SK-N-MC (cell line): Measurements from ENCODE around the gene PAX2.

ENCODE experiments used
- DNase-seq: peaks from one replicate; pipeline ENCODE4 v3.0.0-alpha.2; 2011; ENCODE audit warnings: low read depth, low spot score
- H3K27ac ChIP-seq: fragments of 200-600 bp; sonication (generic); 2 replicates; pipeline ENCODE4 v1.5.1; 2016; ENCODE audit warnings: mixed run types
- H3K36me3 ChIP-seq: fragments of 200-600 bp; sonication (generic); 2 replicates; pipeline ENCODE4 v1.6.1; 2017; ENCODE audit warnings: antibody characterized with exemption, low read length, mixed read lengths; ENCODE audit not compliant: insufficient read depth
- H3K4me3 ChIP-seq: fragments of 200-600 bp; sonication (generic); 2 replicates; pipeline ENCODE4 v1.5.1; 2016
- H3K9ac ChIP-seq: fragments of 200-600 bp; sonication (generic); 2 replicates; pipeline ENCODE4 v1.8.0; 2017; ENCODE audit warnings: mixed run types, mixed read lengths; ENCODE audit not compliant: insufficient read length
- H3K9me3 ChIP-seq: fragments of 200-600 bp; sonication (generic); 2 replicates; pipeline ENCODE4 v1.6.1; 2017; ENCODE audit warnings: low read depth, mild to moderate bottlenecking, antibody characterized with exemption, low read length, moderate library complexity, mixed read lengths
- EZH2 ChIP-seq: fragments of 200-600 bp; sonication (generic); IDR thresholded peaks from one replicate; pipeline ENCODE4 v1.6.1; 2017; ENCODE audit warnings: antibody characterized with exemption
- FOXP2 ChIP-seq: optimal IDR thresholded peaks from 2 replicates; pipeline ENCODE3; 2011; ENCODE audit warnings: mild to moderate bottlenecking, moderate library complexity; ENCODE audit not compliant: insufficient read depth; ENCODE audit errors: extremely low read length, control extremely low read depth
- POLR2AphosphoS5 ChIP-seq: IDR thresholded peaks from 2 replicates; pipeline ENCODE4 v1.6.1; 2012; ENCODE audit warnings: mild to moderate bottlenecking, low read depth, low read length, borderline replicate concordance

Gene PAX2

DNA sequence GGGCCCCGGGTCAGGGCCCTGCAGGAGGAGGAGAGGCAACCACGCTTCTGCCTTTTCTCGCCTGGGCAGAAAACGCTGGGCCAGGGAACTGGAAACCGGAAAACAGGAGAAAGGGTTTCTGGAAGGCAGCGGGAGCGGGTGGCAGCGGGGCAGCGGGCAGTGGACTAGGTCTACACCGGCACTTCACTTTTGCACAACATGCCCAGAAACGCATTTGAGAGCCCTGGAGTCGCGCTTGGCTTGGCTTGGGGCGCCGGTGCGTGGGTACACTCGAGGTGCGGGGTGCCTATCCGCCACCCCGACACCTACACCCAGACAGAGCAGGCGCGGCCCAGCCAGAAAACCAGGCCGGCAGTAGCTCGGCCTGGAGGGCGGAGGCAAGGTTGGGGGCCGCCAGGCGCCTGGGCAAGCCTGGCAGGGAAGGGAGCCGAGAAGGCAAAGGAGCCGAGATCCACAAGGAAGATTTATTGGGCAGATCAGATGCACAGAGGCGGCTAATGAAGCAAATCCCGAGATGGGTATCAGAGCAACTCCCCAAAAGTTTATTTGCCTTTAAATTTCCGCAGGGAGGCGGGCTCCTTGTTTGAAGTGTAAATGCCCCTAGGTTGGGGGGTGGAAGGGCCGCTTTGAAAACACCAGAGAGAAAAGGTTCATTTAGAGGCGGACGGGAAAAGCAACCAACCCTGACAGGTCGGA, 3.2 kb upstream of the PAX2 start:
- no peak overlapping the region for H3K27ac ChIP-seq
- TF ChIP-seq EZH2 (peak; percentile 82), POLR2AphosphoS5 (no peak)
- no peak overlapping the region for H3K9ac ChIP-seq
- H3K9me3 ChIP-seq = no peaks in the 10 kb centered on the region
- H3K4me3 ChIP-seq = no peak overlapping the region
- no peaks in the 10 kb centered on the region for H3K36me3 ChIP-seq
- DNase-seq = no peak

DNA sequence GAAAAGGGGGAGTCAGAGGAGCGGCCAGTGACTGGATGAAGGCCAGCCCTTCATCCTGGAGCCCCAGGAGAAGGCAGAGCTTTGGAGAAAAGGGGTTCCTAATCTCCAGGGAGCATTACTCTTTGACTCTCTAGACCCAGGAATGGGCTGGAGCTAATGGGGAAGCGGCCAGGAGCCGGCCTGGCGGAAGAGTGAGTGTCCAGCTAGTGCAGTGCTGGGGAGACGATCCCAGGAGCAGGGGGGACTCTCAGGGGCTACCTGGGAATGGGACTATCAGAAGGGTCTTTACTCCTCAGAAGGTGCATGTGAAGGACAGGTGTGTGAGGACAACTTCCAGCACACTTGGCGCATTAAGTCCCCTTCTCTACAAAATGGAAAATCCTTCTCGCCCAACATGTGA, 2.4 kb upstream of the PAX2 start:
- no peaks in the 10 kb centered on the region for H3K36me3 ChIP-seq
- H3K9me3 ChIP-seq = no peaks in the 10 kb centered on the region
- H3K27ac ChIP-seq = no peak overlapping the region
- DNase-seq = no peak
- TF ChIP-seq FOXP2 (no peak), POLR2AphosphoS5 (no peak), EZH2 (no peak)
- no peak overlapping the region for H3K9ac ChIP-seq
- no peak overlapping the region for H3K4me3 ChIP-seq

DNA sequence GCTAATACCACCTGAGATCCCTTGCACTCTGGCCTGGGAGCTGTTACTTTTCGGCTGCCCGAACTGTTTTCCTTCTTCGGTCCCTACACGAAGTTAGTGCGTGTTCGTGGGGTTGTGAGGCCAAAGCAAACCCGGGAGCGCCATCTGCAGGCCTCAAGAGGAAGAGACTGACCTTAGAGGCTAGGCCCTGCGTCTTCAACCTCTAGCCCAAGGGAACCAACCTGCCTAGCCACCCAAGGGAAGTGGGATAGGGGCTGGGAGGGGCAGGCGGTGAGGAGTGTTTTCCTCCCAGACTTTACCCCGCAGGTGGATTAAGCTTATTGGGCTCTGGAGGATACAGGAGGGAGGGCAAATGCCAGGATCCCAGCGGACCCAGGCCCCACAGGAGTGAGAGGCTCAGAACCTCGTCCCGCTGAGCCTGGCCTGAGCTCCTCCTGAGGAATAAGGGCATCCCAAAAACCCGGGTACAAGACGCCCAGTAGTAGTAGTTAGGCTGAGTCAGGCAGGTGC, 1.7 kb upstream of the PAX2 start:
- no peak overlapping the region for H3K27ac ChIP-seq
- no peak overlapping the region for H3K4me3 ChIP-seq
- peak; percentile 3 for DNase-seq
- no peak overlapping the region for H3K9ac ChIP-seq
- TF ChIP-seq EZH2 (no peak), POLR2AphosphoS5 (no peak), FOXP2 (no peak)
- H3K9me3 ChIP-seq = no peaks in the 10 kb centered on the region
- no peaks in the 10 kb centered on the region for H3K36me3 ChIP-seq

- Histone ChIP-seq H3K9me3 (no peaks in the 10 kb centered on the region), H3K4me3 (no peak overlapping the region), H3K36me3 (no peaks in the 10 kb centered on the region), H3K27ac (no peak overlapping the region), H3K9ac (no peak overlapping the region)
- TF ChIP-seq POLR2AphosphoS5 = no peak
- TF ChIP-seq FOXP2 = no peak
- no peak for TF ChIP-seq EZH2
- DNase-seq = no peak
Measured at GRCh38 chr10:100744136-100744986, 1.0 kb upstream of the PAX2 start.

DNA sequence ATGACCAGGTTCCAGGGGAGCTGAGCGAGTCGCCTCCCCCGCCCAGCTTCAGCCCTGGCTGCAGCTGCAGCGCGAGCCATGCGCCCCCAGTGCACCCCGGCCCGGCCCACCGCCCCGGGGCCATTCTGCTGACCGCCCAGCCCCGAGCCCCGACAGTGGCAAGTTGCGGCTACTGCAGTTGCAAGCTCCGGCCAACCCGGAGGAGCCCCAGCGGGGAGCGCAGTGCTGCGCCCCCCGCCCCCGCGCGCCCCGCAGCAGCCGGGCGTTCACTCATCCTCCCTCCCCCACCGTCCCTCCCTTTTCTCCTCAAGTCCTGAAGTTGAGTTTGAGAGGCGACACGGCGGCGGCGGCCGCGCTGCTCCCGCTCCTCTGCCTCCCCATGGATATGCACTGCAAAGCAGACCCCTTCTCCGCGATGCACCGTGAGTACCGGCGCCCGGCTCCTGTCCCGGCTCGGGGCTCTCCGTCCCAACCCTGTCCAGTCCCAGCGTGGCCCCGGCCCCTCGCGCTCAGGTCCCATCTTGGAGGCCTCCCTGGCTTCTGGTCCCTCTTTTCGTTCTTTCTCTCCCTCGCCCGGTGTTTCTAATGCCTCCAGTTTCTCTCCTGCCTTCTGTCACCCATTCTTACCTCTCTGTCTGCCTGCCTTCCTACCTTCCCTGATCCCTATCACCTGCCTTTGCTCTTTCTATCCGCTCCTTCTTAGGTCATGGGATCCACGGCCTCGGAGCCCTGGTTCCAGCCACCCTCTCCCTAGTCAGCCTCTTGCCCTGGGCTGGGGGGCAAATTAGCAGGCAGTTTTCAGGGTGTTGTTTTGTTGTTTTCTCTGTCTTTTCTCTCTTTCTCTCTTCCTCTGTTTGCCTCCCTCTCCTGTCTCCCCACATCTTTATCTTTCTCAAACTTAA, 751 bp downstream of the PAX2 start:
- no peak overlapping the region for H3K4me3 ChIP-seq
- no peak for DNase-seq
- H3K9me3 ChIP-seq = no peaks in the 10 kb centered on the region
- TF ChIP-seq POLR2AphosphoS5 = no peak
- no peak for TF ChIP-seq FOXP2
- no peak for TF ChIP-seq EZH2
- H3K27ac ChIP-seq = no peak overlapping the region
- no peaks in the 10 kb centered on the region for H3K36me3 ChIP-seq
- H3K9ac ChIP-seq = no peak overlapping the region

GRCh38 chr10:100746784-100747455, 1.5 kb downstream of the PAX2 start:
- Histone ChIP-seq H3K36me3 (no peaks in the 10 kb centered on the region), H3K9me3 (no peaks in the 10 kb centered on the region), H3K9ac (no peak overlapping the region), H3K27ac (no peak overlapping the region), H3K4me3 (no peak overlapping the region)
- no peak for DNase-seq
- TF ChIP-seq FOXP2 (no peak), POLR2AphosphoS5 (no peak), EZH2 (peak; percentile 17)

- Histone ChIP-seq H3K9me3 (no peaks in the 10 kb centered on the region), H3K9ac (no peak overlapping the region), H3K27ac (no peak overlapping the region), H3K36me3 (no peaks in the 10 kb centered on the region), H3K4me3 (no peak overlapping the region)
- TF ChIP-seq POLR2AphosphoS5 (no peak), FOXP2 (no peak), EZH2 (no peak)
- no peak for DNase-seq
Measured at GRCh38 chr10:100747456-100748230, 2.3 kb downstream of the PAX2 start.
